Duodenal mucosa (tissue), 2 donors: ENCODE results near the gene LATS1.
"Not testable (repeated sequence)": the region's sequence is repeated elsewhere in the genome, so short reads cannot be mapped to it uniquely, and the experiment has no call there.

ENCODE experiments used
- H3K27ac ChIP-seq: one replicate; pipeline ENCODE4 v1.7.0; 2013; ENCODE audit warnings: low read depth, low read length
- H3K27me3 ChIP-seq, 2 donors: one replicate each; pipeline ENCODE4 v1.7.0; 2013; ENCODE audit warnings: low read length in 2 of 2, control low read depth in 1 of 2; ENCODE audit not compliant: insufficient read depth in 2 of 2, control insufficient read depth in 1 of 2
- H3K36me3 ChIP-seq, 2 donors: one replicate each; pipeline ENCODE4 v1.7.0; 2013; ENCODE audit warnings: low read length in 2 of 2, control low read depth in 1 of 2; ENCODE audit not compliant: insufficient read depth in 2 of 2, control insufficient read depth in 1 of 2
- H3K4me1 ChIP-seq, 2 donors: one replicate each; pipeline ENCODE4 v1.7.0; 2013; ENCODE audit warnings: low read length in 2 of 2, control low read depth in 1 of 2; ENCODE audit not compliant: insufficient read depth in 2 of 2, control insufficient read depth in 1 of 2
- H3K4me3 ChIP-seq, 2 donors: one replicate each; pipeline ENCODE4 v1.7.0; 2013; ENCODE audit warnings: low read length in 2 of 2, low read depth in 1 of 2
- H3K9ac ChIP-seq, 2 donors: one replicate each; pipeline ENCODE4 v1.7.0; 2013; ENCODE audit warnings: low read length in 2 of 2, low read depth in 1 of 2
- H3K9me3 ChIP-seq, 2 donors: one replicate each; pipeline ENCODE4 v1.7.0; 2013; ENCODE audit warnings: low read length in 2 of 2, control low read depth in 1 of 2; ENCODE audit not compliant: control insufficient read depth in 1 of 2

The LATS1 gene

DNA sequence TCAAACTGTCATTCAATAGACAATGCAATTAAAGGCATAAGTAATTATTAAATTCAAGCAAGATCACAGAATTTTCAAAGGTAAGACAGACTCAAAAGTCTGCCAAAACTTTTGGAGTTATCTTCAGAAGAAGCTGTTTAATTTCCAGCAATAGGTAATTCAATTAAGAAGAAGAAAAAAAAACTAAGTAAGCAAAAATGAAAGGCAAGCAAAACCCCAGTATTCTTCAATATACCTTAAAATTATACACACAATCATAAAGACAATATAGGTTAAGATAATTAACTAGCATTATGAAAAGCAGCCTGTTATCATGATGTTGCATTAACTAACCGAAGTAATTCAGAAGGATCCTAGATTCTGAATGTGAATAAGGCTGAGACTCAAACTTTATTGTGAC, 3.5 kb downstream of the LATS1 start:
- Histone ChIP-seq H3K27me3 (no peaks in the 10 kb centered on the region), H3K9me3 (no peaks in the 10 kb centered on the region), H3K36me3 (peaks cover 0 to 3% of the 10 kb centered on the region in 2 donors), H3K4me1 (peaks cover 11 to 13% of the 10 kb centered on the region in 2 donors), H3K27ac (no peak overlapping the region), H3K4me3 (no peak overlapping the region), H3K9ac (no peak overlapping the region)

DNA sequence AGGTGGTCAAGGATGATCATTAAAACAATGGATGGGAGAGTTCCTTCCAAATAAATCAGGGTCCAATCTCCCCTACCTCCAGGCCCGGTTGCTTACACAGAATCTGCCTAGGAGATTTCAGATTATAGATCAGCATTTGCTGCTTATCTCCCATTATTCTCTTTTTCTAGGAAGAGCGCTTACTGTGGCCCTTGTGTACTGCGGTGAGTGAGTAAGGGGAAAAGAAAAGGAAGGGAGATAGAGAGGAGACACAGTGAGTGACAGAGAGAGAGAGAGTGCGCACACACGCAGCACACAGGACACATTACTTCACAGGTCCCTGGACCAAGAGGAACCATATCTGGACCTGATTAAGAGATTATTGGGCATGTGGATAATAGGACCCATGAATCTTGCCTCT, 6.2 kb downstream of the LATS1 start:
- H3K36me3 ChIP-seq, result peaks cover 0 to 3% of the 10 kb centered on the region in 2 donors
- no peak overlapping the region for H3K4me3 ChIP-seq
- no peaks in the 10 kb centered on the region for H3K27me3 ChIP-seq
- no peaks in the 10 kb centered on the region for H3K9me3 ChIP-seq
- H3K4me1 ChIP-seq, result peaks cover 13 to 19% of the 10 kb centered on the region in 2 donors
- no peak overlapping the region for H3K27ac ChIP-seq
- H3K9ac ChIP-seq, result no peak overlapping the region

DNA sequence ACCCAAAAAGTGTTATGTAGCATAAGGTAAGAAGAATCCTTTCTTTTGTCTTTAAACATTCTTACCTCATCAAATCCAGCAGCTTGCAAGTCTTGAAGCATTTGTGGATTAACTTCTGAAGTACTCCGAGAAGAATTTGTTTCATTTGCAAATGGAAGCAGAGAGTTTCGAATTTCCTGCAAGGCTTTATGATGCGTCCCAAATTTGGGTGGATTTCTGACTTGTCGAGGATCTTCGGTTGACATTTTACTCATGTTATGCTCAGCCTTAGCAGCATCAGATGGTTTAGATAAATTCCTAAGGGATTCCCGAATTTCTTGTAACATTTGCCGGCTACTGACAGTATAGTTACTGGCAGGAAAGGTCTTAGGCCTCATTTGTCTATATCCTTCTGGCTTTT, 16.2 kb downstream of the LATS1 start:
- Histone ChIP-seq H3K27me3 (no peaks in the 10 kb centered on the region), H3K36me3 (peaks cover 0 to 13% of the 10 kb centered on the region in 2 donors), H3K9me3 (no peaks in the 10 kb centered on the region), H3K4me1 (no peaks in the 10 kb centered on the region), H3K9ac (no peak overlapping the region), H3K4me3 (no peak overlapping the region), H3K27ac (no peak overlapping the region)

DNA sequence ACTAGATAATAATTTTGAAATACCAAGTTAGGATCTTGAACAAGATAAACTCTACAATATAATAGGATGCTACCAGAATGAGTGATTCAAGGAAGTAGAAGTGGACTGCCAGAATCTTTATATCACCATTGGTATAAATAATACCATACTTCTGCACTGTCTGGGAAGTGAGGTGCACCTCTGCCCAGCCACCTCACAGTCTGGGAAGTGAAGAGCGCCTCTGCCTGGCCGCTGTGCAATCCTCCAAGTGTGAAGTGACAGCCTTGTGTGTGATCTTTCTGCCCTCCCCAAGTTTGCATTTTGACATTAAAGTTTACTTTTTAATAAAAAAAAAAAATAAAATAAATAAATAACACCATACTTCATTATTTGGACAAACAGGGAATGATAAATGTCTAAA, 18.8 kb downstream of the LATS1 start:
- H3K9me3 ChIP-seq, result no peaks in the 10 kb centered on the region
- no peak overlapping the region for H3K4me3 ChIP-seq
- no peak overlapping the region for H3K27ac ChIP-seq
- H3K36me3 ChIP-seq, result peaks cover 0 to 18% of the 10 kb centered on the region in 2 donors
- H3K9ac ChIP-seq, result no peak overlapping the region
- H3K4me1 ChIP-seq, result no peaks in the 10 kb centered on the region
- no peaks in the 10 kb centered on the region for H3K27me3 ChIP-seq

- H3K4me1 ChIP-seq, result no peaks in the 10 kb centered on the region
- H3K36me3 ChIP-seq, result peaks cover 0 to 19% of the 10 kb centered on the region in 2 donors
- no peaks in the 10 kb centered on the region for H3K9me3 ChIP-seq
- H3K27ac ChIP-seq, result no peak overlapping the region
- no peak overlapping the region for H3K9ac ChIP-seq
- H3K4me3 ChIP-seq, result no peak overlapping the region
- H3K27me3 ChIP-seq, result no peaks in the 10 kb centered on the region
These were observed 19.7 kb downstream of the LATS1 start for GRCh38 chr6:149698175-149698574.

GRCh38 chr6:149696901-149697300, 21.0 kb downstream of the LATS1 start:
- H3K27ac ChIP-seq, result no peak overlapping the region
- no peaks in the 10 kb centered on the region for H3K9me3 ChIP-seq
- no peaks in the 10 kb centered on the region for H3K27me3 ChIP-seq
- no peaks in the 10 kb centered on the region for H3K4me1 ChIP-seq
- H3K9ac ChIP-seq, result no peak overlapping the region
- peaks cover 5 to 28% of the 10 kb centered on the region in 2 donors for H3K36me3 ChIP-seq
- no peak overlapping the region for H3K4me3 ChIP-seq

- Histone ChIP-seq H3K9ac (no peak overlapping the region), H3K9me3 (no peaks in the 10 kb centered on the region), H3K27ac (no peak overlapping the region), H3K27me3 (no peaks in the 10 kb centered on the region), H3K4me3 (no peak overlapping the region), H3K36me3 (peaks cover 6 to 35% of the 10 kb centered on the region in 2 donors), H3K4me1 (no peaks in the 10 kb centered on the region)
These were observed 23.0 kb downstream of the LATS1 start for GRCh38 chr6:149694921-149695320.

GRCh38 chr6:149691201-149691600, 26.7 kb downstream of the LATS1 start:
- H3K4me3 ChIP-seq, result no peak overlapping the region
- H3K9ac ChIP-seq, result no peak overlapping the region
- no peaks in the 10 kb centered on the region for H3K9me3 ChIP-seq
- H3K27ac ChIP-seq, result no peak overlapping the region
- H3K36me3 ChIP-seq, result peaks cover 10 to 28% of the 10 kb centered on the region in 2 donors
- no peaks in the 10 kb centered on the region for H3K4me1 ChIP-seq
- H3K27me3 ChIP-seq, result no peaks in the 10 kb centered on the region

- Histone ChIP-seq H3K36me3 (peaks cover 18 to 24% of the 10 kb centered on the region in 2 donors), H3K27ac (no peak overlapping the region), H3K4me1 (no peaks in the 10 kb centered on the region), H3K9me3 (no peaks in the 10 kb centered on the region), H3K4me3 (no peak overlapping the region), H3K9ac (no peak overlapping the region), H3K27me3 (no peaks in the 10 kb centered on the region)
These were observed 31.7 kb downstream of the LATS1 start for GRCh38 chr6:149686230-149686629.

- no peaks in the 10 kb centered on the region for H3K9me3 ChIP-seq
- peaks cover 16 to 18% of the 10 kb centered on the region in 2 donors for H3K36me3 ChIP-seq
- H3K27me3 ChIP-seq, result no peaks in the 10 kb centered on the region
- no peaks in the 10 kb centered on the region for H3K4me1 ChIP-seq
- H3K27ac ChIP-seq, result no peak overlapping the region
- no peak overlapping the region for H3K4me3 ChIP-seq
- no peak overlapping the region for H3K9ac ChIP-seq
These were observed 34.5 kb downstream of the LATS1 start for GRCh38 chr6:149683256-149683859.

DNA sequence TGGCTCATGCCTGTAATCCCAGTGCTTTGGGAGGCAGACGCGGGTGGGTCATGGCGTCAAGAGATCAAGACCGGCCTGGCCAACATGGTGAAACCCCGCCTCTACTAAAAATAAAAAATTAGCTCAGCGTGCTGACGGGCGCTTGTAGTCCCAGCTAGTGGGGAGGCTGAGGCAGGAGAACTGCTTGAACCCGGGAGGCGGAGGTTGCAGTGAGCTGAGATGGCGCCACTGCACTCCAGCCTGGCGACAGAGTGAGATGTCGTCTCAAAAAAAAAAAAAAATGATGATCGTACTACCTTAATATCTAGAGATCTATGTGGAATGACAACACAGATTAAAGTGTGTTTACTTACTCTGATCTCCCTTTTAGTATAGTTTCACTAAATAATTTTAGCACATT, 36.1 kb downstream of the LATS1 start:
- H3K4me3 ChIP-seq, H3K4me1 ChIP-seq, H3K27me3 ChIP-seq, H3K9me3 ChIP-seq, H3K27ac ChIP-seq, H3K9ac ChIP-seq: not testable (repeated sequence)
- peaks cover 18 to 20% of the 10 kb centered on the region in 2 donors for H3K36me3 ChIP-seq
